ENCODE measurements around the gene TMEM266.

TMEM266 gene

DNA sequence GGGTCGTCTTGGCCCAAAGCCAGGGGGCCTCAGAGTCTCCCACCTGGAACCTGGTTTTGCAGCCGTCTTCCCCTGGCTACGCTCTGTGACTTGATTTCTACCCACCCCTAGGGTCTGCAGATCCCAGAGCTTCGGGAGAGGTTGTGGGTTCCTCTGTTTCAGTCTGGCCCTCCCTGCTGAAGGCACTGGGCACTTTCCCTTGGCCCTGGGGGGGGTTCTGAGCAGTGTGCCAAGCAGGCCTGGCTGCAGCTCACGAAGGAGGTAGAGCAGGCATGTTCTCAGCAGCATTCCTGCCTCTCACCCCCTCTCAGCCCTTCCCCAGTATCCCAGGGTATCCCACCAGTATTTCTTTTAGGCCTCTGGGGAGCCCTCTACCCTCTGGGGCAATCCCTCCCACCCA, 99.0 kb downstream of the TMEM266 start:
- Mint-ChIP-seq H3K27me3 (no peaks in the 10 kb centered on the region), H3K4me1 (ENCODE audit: low read depth) (peaks cover 27% of the 10 kb centered on the region), H3K4me3 (no peak overlapping the region), H3K9me3 (no peaks in the 10 kb centered on the region), H3K27ac (no peak overlapping the region), H3K36me3 (ENCODE audit: low read depth) (no peaks in the 10 kb centered on the region)

DNA sequence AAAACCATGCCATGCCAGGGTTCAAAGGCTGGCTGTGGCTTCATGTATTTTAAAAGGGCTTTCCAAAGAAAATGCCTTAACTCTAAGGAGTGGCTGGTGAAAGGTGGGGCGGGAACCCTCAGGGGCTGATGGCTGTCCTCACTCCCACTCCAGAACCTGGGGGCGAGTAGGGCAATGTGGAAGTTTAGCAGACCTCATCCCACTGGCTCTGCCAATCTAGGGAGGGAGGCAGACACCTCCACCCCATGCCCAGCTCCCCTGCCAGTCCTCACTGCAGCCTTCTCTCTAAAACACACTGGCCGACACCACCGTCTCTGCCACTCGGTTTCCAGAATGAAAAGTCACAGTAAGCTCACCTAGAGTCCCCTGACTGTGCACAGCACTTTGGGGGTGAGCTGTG, 99.5 kb downstream of the TMEM266 start:
- no peak overlapping the region for H3K4me3 Mint-ChIP-seq
- H3K27ac Mint-ChIP-seq = no peak overlapping the region
- peaks cover 23% of the 10 kb centered on the region for H3K4me1 Mint-ChIP-seq (ENCODE audit: low read depth)
- no peaks in the 10 kb centered on the region for H3K36me3 Mint-ChIP-seq (ENCODE audit: low read depth)
- H3K27me3 Mint-ChIP-seq = no peaks in the 10 kb centered on the region
- H3K9me3 Mint-ChIP-seq = no peaks in the 10 kb centered on the region

DNA sequence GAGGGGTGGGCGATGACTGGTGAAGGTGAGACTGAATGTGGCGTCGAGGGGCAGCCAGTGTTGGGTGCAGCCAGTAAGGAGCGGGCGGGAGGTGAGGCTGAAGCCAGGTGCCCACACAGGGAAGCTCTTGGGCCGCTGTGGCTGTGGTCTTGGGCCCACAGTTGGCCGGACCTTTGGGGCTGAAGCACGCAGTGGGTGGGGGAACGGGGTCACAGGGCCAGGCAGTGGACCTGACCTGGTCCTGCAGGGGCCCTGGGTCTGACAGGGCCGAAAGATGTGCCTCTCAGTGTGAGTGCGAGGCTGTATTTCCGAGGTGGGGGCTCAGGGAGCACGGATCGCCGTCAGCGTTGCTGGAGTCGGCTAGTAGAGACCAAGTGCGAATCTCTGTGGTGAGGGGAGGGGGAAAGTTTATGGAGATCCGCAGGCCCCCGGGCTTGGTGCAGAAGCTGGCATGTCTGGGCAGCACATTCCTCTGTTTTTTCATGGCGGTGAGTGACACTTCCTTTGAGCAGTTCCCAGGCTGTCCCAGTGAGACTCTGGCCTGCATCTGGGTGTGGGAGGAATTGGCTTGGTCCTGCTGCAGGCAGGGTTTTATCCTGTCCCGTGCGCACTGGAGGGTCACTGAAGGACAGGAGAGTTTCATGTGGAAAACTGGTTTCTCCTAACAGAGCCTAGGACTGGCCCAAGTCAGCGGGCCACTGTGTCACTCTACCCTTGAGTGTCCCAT, 100.8 kb downstream of the TMEM266 start:
- Mint-ChIP-seq H3K27me3 (no peaks in the 10 kb centered on the region), H3K4me1 (ENCODE audit: low read depth) (peaks cover 10% of the 10 kb centered on the region), H3K27ac (no peak overlapping the region), H3K36me3 (ENCODE audit: low read depth) (no peaks in the 10 kb centered on the region), H3K4me3 (no peak overlapping the region), H3K9me3 (no peaks in the 10 kb centered on the region)

DNA sequence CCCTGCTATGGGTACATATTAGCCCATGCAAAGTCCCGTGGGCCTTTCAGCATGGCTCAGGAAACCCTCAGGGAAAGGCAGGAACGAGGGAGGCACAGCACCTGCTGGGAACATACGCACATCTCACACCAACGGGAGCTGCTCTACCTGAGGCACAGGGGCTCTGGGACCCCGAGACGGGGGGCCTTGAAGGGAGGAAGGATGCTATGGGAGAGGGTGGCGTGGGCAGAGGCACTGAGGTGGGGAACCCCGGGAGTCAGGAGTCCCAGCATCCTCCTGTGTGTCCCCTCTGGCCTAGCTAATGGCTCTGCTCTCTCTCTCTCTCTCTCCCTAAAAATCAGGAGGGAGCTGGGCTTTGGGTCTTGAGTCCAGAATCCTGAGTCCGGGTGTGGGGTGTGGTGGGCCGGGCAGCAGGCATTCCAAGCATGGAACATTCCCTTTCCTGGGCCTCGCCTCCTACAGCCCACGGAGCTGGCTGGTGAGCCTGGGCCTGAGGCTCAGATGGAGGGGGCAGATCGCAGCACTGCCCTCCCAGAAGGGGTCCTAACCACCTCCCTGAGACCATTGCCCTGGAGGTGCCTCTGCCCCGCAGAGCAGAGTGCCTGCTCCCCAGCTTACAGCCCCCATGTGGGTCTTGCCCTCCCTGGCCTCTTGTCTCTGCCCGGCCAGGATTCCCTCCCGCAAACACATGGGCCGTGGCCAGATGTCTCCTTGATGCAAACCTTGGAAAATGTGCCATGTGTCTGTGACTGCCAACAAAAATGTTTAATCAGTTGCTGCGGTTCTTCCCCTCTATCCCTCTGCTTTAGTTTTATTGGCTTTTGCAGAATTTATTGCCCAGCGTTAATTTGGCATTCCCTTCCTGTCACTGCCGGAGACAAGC, 101.6 kb downstream of the TMEM266 start:
- no peak overlapping the region for H3K27ac Mint-ChIP-seq
- no peaks in the 10 kb centered on the region for H3K9me3 Mint-ChIP-seq

DNA sequence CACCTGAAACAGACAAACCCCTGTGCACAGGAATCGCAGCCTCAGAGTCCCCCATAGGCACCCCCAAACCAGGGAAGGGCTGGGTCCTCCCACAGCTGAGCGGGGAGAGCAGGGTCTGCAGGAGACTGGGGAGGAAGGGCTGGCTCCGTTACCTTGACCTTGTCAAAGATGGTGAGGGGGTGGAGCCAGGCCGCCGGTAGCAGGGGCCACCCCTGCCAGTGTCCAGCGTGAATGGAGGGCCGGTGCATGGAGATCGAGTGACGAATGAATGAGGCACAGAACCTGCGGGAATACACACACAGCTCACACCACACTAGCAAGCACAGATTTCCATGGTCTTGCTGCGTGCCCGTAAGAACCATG, 102.2 kb downstream of the TMEM266 start:
- Mint-ChIP-seq H3K9me3 (no peaks in the 10 kb centered on the region), H3K27me3 (no peaks in the 10 kb centered on the region), H3K4me3 (no peak overlapping the region), H3K27ac (no peak overlapping the region), H3K36me3 (ENCODE audit: low read depth) (no peaks in the 10 kb centered on the region), H3K4me1 (ENCODE audit: low read depth) (no peaks in the 10 kb centered on the region)

More for the DNA sequence above, 101.6 kb downstream of the TMEM266 start:
- H3K4me1 Mint-ChIP-seq (ENCODE audit: low read depth) = peaks cover 2% of the 10 kb centered on the region
- H3K27me3 Mint-ChIP-seq = no peaks in the 10 kb centered on the region
- H3K36me3 Mint-ChIP-seq (ENCODE audit: low read depth) = no peaks in the 10 kb centered on the region
- H3K4me3 Mint-ChIP-seq = no peak overlapping the region

DNA sequence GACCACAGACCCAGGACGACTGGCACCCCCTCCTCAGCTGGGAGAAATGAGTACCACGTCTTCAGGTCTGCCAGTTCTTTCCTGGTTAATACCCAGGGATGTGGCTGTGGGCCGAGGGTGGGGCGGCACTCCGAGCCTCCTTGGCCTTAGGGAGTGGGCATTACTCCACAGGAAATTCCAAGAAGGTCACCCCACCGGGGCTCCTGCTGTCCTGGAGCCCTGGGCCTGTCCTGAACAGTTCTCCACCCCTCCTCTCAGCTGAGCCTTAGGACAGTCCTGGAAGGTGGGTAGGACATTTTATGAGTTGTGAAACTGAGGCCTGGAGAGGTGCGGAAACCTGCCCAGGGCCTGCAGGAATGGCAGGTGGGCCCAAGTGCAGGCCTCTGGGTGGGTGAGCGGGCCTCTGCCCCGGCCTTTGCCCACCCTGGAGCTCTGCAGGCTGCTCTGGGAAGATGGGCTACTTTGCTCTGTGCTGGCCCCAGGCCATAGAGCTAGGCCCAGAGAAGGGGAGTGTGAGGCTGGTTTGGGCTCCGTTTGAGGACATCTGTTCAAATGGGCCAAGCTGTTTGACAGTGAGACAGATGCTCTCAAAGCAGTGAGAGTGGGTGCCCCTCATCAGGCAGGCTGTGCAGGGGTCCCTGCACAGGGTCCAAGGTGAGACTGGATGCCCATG, 103.1 kb downstream of the TMEM266 start:
- H3K9me3 Mint-ChIP-seq = no peaks in the 10 kb centered on the region
- H3K4me1 Mint-ChIP-seq (ENCODE audit: low read depth) = no peaks in the 10 kb centered on the region
- no peak overlapping the region for H3K27ac Mint-ChIP-seq
- no peak overlapping the region for H3K4me3 Mint-ChIP-seq
- no peaks in the 10 kb centered on the region for H3K36me3 Mint-ChIP-seq (ENCODE audit: low read depth)
- H3K27me3 Mint-ChIP-seq = no peaks in the 10 kb centered on the region

DNA sequence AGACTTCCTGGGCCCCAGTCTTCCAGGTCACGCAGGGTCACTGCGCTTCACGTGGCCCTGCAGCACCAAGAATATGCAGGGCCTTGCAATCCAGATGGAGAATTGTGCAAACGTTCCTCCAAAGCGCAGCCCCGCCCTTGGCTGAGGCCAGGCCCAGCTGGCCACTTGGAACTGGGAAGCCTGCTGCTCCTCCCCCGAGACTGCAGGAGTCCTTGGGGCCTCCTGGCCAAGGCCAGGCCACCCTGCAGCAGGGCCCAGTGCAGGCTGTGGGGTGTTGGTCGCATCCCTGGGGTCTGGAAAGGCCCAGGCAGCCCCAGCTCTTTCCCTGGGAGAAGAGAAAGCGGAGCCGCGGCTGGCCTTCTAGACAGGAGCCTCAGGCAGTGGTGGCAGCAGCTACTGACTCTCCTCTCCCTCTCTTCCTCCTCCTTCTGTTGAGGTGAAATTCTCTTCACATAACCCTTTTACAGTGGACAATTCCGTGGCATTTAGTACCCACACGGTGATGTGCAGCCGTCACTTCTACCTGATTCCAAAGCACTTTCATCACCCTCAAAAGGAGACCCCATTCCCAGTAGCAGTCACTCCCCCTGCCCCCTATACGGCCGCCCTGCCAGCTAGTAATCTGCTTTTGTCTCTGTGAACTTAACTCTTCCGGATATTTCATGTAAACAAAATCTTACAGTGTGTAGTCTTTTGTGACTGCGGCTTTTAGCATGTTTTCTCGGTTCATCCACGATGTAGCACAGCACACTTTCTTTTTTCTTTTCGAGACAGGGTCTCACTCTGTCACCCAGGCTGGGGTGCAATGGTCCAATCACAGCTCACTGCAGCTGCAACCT, 103.9 kb downstream of the TMEM266 start:
- no peak overlapping the region for H3K4me3 Mint-ChIP-seq
- no peaks in the 10 kb centered on the region for H3K4me1 Mint-ChIP-seq (ENCODE audit: low read depth)
- no peak overlapping the region for H3K27ac Mint-ChIP-seq
- no peaks in the 10 kb centered on the region for H3K27me3 Mint-ChIP-seq
- H3K9me3 Mint-ChIP-seq = no peaks in the 10 kb centered on the region
- H3K36me3 Mint-ChIP-seq (ENCODE audit: low read depth) = no peaks in the 10 kb centered on the region

DNA sequence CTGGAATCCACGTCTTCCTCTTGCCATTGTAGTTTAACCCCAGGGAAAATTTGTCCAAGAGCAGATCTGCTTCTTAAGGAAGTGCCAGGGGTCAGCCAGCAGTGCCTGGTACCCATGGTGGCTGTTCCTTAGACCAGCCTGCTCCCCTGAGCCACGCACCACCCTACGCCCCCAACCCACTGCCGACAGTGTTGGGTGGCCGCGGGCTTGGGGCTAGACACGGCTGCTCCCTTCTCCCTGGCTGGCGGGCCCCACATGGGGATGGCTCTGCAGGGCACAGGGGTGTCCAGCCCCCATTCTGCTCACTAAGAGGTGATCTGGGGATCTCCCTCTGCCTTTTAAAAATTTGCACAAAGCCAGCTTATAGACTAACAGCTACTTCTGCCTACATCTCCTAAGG, 104.8 kb downstream of the TMEM266 start:
- Mint-ChIP-seq H3K27ac (no peak overlapping the region), H3K4me1 (ENCODE audit: low read depth) (no peaks in the 10 kb centered on the region)

DNA sequence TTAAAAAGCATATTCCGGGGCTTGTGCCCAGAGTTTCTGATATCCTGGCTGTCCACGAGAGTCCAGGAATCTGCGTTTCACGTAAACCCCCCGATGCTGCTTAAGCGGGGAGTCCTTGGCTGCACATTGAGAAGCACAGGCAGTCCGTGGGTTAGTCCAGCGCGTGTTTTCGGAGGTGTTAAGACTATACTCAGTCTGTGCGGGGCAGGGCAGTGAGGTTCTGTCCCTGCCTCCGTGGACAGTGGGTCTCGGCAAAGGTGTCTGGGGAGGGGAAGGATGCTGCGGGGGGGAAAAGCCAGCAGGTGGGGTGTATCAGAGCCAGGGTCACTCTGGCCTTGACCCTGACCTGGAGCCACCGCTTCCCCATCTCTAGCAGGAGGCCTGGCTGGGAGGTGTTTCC, 106.2 kb downstream of the TMEM266 start:
- Mint-ChIP-seq H3K9me3 (no peaks in the 10 kb centered on the region), H3K27ac (no peak overlapping the region), H3K4me1 (ENCODE audit: low read depth) (no peaks in the 10 kb centered on the region), H3K4me3 (no peak overlapping the region), H3K27me3 (no peaks in the 10 kb centered on the region), H3K36me3 (ENCODE audit: low read depth) (no peaks in the 10 kb centered on the region)

More for the DNA sequence above, 104.8 kb downstream of the TMEM266 start:
- H3K36me3 Mint-ChIP-seq (ENCODE audit: low read depth) = no peaks in the 10 kb centered on the region
- H3K9me3 Mint-ChIP-seq = no peaks in the 10 kb centered on the region
- H3K4me3 Mint-ChIP-seq = no peak overlapping the region
- no peaks in the 10 kb centered on the region for H3K27me3 Mint-ChIP-seq

DNA sequence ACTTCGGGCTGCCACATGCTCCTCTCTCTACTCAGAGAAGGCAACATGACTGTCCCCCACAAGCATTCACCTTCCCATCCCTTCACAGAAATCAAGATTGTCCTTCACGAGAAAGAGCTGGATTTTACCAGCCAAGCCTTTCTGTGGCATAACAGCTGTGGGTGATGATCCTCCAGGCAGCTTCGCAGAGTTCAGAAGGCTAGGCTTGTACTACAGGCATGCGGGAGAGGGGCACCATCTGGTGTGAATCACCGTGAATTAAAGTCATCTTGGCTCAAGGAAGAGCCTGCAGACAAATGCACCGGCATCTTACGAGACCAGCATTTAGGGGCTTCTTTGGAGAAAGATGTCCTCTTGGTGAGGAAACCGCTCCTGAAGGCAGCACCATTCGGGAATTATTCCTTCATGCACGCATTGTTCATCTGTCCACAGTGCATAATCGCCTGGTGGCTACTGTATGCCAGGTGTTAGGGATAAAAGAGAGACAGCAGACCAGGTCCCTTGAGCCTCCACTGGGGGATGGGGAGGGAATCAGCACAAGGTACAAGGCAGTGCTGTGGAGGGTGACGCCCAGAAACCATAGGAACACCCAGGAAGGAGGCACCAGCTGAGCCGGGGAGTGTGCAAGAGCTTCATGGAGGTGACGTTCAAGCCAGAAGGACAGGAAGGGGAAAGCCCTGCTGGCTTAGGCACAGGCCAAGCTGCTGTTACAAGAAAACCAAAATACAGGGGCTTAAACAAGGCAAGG, 108.6 kb downstream of the TMEM266 start:
- Mint-ChIP-seq H3K9me3 (no peaks in the 10 kb centered on the region), H3K4me3 (no peak overlapping the region), H3K4me1 (ENCODE audit: low read depth) (no peaks in the 10 kb centered on the region), H3K27ac (no peak overlapping the region), H3K36me3 (ENCODE audit: low read depth) (no peaks in the 10 kb centered on the region), H3K27me3 (peaks cover 6% of the 10 kb centered on the region)

DNA sequence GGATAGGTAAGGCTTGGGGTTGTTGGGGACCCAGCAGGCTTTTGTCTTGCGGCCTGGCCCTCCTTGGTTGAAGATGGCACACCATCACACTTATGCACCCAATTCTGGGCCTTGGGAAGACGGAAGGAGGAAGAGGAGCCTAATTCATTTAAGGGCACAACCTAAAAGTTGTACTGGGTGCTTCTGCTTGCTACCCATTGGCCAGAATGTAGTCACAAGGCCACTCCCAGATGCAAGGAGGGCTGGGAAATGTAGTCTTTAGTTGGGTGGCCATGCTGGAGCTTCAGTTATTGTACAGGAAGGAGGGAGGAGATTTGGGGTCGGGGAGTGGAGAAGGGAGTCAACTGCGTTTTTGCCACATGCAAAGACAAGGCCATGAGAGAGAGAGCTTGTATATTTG, 109.2 kb downstream of the TMEM266 start:
- no peaks in the 10 kb centered on the region for H3K9me3 Mint-ChIP-seq
- no peaks in the 10 kb centered on the region for H3K36me3 Mint-ChIP-seq (ENCODE audit: low read depth)
- peaks cover 6% of the 10 kb centered on the region for H3K27me3 Mint-ChIP-seq
- no peak overlapping the region for H3K27ac Mint-ChIP-seq
- no peak overlapping the region for H3K4me3 Mint-ChIP-seq
- H3K4me1 Mint-ChIP-seq (ENCODE audit: low read depth) = no peaks in the 10 kb centered on the region

DNA sequence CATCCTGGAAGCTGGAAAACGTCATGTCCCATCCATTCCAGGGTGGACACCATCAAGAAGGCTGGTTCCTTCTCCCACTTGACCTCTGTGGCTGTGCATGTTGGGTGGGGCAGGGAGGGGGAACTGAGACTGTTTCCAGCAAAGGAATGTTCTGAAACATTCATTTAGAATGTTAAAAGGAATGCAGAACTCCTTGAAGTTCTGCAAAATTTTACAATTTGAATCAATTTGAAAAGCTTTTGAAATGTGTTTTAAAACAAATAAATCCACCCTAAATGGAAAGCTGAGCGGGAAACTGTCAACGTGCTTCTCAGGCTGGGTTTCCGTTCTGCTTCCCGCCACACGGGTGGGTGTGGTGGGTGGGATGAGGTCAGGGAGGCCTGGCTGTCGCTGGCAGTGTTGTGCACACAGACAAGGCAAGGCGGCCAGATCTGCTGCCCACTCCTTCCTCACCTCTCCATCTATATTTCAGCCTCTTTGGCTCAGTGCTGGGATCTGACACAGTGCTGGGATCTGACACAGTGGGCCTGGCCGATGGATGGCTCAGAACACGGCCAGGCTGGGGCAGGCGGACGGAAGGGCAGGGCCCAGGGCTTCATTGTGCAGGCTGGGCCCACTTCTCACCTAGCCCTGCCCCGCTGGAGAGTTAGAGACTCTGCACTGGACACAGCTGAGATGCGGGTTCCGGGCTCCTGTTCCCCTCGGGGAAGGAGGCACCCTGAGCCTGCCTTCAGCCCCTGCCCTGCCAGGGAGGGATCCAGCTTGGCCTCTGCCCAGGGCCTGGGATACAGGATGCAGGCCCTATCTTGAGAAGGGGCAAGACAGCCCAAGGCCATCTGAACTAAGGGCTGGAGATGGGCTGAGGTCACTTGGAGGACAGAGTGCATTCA, 110.4 kb downstream of the TMEM266 start:
- Mint-ChIP-seq H3K4me1 (ENCODE audit: low read depth) (no peaks in the 10 kb centered on the region), H3K4me3 (no peak overlapping the region), H3K27me3 (peaks cover 6% of the 10 kb centered on the region), H3K9me3 (no peaks in the 10 kb centered on the region), H3K36me3 (ENCODE audit: low read depth) (no peaks in the 10 kb centered on the region), H3K27ac (no peak overlapping the region)

DNA sequence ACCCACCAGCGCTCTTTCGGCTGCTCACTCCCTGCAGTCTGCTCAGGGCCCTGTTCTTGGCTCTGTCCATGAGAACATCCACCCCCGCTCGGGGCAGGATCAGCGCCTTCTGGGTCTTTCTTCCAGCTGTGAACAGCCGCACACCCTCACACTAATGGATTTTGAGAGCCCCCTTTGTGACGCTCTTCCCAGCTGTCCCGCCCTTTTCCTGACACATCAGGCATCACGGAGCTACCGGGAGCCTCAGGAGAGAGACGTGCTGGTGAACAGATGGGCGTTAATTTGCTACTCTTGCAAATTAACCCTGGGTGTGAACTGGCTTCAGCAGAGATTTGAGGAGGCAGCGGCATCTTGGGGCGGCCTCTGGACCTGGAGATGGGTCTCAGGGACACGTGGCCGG, 113.0 kb downstream of the TMEM266 start:
- Mint-ChIP-seq H3K4me1 (ENCODE audit: low read depth) (no peaks in the 10 kb centered on the region), H3K36me3 (ENCODE audit: low read depth) (no peaks in the 10 kb centered on the region), H3K4me3 (no peak overlapping the region), H3K27me3 (peaks cover 16% of the 10 kb centered on the region), H3K9me3 (no peaks in the 10 kb centered on the region), H3K27ac (no peak overlapping the region)

Measured in stimulated activated naive CD8-positive, alpha-beta T cell treated with anti-CD3 and anti-CD28 coated beads, Interleukin-15, Interleukin-2, amounts not matched to agents 100 ng/mL and 50 ng/mL, for 24 hours (primary cell).